Stimulated activated CD4-positive, alpha-beta T cell treated with anti-CD3 and anti-CD28 coated beads, TNF-alpha, amount 100 ng/mL, for 24 hours (primary cell): ENCODE measurements around the gene KHNYN.

Experiments
- DNase-seq, 3 experiments: peaks; one replicate each; pipeline ENCODE4 v3.0.0-alpha.2; 2020; ENCODE audit warnings: low read depth in 3 of 3

Gene KHNYN

DNA sequence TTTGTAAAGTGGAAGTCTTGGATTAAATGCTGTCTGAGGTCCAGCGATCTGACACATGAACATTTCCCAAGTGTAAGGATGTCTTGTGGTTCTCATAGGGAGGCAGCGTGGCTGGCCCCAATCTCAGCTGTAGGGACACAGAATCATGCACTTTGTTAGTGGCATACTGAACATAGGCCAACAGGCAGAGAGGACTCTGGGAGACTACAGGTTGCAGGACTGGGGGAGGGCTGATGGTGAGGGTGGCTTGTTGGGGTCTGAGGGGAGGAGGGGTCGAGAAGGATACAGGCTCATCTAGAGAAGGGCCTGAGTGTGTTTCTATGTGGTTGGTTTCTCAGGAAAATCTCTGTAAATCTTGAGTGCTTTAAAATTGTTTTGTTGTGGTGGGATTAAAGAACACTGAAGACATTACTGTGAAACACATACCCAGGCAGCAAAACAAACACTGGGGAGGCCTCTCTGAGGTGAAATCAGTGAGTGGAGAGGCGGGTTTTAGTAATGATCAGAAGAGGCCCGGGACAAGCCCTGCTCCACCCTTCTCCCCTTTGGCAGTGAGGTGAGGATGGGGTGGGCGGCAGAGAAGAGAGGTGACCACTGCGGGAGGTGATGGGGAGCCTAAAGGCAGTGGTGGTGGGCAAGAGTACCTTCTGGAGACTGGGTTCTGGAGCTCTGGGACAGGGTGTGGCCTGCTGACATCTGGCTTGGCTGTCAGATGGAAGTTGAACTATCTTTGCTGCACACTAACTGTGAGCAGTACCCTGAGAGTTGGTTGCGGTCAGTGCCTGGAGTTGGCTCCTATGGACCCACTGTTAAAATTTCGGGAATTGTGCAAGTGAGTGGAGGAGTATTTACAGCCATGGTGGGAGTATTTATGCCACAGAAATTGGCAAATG, 27.7 kb upstream of the KHNYN start:
- DNase-seq: no peak

DNA sequence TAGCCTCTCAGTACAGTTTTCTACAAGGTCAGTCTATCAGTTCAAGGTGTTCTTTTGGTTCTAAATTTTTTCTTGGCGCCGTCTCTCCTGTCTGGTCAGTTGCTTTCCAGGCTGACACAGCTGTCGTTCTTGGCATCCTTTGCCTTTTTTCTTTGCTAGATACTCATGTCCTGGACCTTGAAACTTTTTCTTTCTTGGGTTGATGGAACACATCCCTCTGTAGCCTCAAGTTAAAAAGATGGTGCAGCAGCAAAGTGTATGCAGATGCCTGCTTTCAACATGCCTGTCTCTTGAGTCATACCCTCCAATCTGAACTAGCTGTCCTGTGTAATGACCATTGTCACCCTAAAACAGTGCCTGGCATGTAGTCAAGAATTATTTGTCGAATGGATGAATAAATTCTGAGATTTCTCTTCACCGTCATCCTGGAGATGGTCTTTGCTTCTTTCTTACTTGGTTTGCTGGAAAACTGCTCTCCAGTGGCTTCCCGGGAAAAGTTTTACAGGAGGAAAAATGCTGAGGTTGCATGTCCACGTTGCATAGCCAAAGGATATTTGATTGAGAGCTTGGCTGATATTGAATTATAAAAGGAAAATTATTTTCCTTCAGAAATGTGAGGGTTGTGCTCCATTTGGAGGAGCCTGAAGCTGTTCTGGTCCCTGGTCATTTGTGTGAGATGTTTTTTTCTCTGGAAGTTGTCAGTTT, 26.3 kb upstream of the KHNYN start:
- no peak for DNase-seq

DNA sequence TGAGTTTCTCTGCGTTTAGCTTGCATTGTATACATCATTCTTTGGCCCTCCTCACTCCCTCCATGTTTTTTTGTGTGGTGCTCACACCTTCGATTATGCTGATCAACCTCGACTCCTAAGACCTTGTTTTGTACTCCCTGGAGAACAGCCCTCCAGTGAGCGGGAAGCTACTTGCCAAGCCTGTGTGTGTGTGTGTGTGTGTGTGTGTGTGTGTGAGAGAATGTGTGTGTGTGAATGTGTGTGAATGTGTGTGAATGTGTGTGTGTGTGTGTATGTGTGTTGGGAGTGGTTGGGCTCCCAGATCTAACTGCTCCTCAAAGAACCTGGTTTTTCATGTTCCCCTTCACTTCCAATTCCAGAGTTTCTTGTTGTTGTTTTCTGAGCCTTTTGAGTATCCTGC, 24.9 kb upstream of the KHNYN start:
- no peak for DNase-seq

DNA sequence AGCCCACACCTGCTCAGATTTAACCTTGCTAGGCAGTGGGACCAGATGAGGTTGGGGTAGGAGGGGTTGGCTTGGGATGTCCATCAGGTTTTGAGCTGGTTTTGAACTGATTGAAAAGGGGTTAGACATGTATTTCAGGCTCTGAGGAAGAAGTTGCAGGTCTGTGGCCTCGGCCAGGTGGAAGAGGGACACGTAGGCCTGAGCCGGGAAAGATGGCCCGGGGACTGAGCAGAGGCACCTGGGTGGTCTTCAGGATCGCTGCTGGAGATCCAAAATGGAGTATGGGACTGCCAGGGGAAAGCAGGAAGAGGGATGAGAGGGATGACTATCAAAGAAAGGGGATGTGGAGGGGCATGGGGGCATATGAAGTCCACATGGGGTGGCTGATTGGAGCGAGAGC, 23.3 kb upstream of the KHNYN start:
- no peak for DNase-seq

DNA sequence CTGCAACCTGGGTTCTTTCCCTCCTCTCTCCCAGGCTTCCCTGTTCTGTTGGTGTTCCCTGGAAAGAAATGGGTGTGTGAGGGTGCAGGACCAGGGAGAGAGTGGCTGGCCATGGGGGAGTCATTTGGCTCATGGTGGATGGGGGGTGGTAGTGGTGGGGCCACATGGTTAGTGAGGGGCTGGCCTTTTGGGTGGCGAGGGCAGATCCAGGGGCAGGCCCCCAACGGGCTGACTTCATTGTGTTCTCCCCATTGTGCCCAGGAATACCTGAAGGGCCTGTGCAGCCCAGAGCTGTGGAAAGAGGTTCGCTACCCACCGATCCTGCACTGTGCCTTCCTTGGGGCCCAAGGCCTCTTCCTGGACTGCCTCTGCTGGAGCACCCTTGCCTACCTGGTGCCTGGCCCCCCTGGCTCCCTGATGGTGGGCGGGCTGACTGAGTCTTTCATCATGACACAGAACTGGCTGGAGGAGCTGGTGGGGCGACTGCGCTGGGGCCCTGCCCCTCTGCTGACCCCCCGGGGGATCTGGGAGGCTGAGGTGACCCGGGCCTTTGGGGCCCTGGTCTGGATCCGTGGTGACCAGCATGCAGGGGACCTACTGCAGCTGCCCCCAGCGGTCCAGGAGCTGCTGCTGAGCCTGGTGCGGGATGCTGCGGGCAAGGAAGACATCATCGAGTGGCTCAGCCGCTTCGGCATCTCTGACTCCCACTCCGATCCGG, 22.0 kb upstream of the KHNYN start:
- no peak for DNase-seq

DNA sequence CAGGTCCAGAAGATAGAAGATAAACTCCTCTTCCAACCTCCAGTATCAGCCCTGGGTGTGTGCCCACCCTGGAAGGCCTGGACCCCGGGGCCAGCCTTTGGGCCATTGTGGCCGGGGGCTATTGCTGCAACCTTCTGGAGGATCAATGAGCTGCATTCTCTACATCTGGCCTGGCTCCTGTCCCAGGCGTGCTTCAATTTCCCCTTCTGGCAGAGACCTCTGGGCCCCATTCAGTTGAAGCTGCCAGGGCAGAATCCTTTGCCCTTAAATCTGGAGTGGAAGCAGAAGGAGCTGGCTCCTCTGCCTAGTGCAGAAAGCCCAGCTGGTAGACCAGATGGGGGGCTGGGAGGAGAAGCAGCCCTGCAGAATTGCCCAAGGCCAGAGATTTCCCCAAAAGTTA, 21.0 kb upstream of the KHNYN start:
- no peak for DNase-seq

DNA sequence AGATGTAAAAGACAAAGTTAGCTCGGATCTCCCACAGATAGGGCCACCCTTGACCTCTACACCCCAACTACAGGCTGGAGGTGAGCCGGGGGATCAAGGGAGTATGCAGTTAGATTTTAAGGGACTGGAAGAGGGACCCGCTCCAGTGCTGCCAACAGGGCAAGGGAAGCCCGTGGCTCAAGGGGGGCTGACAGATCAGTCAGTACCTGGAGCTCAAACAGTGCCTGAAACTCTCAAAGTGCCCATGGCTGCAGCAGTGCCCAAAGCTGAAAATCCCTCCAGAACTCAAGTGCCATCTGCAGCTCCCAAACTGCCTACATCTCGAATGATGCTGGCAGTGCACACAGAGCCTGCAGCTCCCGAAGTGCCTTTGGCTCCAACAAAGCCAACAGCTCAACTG, 20.6 kb upstream of the KHNYN start:
- no peak for DNase-seq

DNA sequence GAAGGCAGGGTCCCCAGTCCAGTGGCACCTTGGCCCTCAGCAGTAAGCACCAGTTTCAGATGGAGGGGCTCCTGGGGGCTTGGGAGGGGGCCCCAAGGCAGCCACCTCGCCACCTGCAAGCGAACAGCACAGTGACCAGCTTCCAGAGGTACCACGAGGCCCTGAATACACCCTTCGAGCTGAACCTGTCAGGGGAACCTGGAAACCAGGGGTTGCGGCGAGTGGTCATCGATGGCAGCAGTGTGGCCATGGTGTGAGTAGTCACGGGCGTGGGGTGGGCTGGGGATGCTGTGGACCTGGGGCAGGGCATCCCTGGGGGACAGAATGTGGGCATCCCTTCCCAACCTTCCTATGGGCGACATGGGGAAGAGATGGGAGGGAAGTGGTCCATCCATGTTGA, 19.8 kb upstream of the KHNYN start:
- DNase-seq: no peak

DNA sequence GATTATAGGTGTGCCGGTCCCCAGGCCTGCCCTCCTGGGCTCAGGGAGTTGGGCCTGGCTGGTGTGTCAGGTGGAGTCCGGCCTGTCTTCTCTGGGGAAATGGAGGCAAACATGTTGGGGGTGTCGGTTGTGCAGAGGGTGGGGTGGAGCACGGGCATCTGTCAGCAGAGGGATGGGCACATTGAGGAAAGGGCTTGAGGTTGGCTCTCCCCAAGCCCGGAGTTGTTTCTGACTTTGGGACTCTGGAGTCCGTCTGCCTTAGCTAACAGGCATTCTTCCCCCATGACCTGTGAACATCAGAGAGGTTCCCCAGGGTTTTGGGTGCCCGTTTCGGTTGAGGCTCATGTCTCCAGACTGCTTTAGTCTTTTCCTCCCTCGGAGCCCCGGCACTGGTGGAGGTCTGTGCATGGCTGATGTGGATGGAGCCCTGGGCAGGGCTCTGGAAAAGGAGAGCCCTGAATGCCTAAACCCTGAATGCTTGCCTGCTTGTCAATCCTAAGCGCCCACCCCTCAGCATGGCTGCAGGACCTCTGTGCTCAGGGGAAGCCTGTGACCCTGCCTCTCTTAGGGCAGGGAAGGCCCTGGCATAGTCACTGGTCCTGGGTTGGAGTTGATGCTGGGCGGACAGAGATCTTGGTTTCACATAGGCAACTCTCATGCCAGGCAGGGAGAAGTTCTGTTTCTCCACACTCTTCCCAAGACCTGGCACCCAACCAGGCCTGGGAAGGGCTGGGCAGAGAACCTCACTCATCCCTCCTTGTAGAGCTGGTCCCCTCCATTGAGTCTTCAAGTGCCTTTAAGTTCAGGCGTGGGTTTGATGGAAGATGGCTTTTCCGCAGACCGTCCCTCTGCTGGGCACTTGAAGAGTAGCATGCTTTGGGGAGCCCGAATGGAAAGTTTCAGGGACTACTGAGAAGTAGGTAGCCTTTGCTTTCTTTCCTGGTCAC, 18.0 kb upstream of the KHNYN start:
- no peak for DNase-seq

DNA sequence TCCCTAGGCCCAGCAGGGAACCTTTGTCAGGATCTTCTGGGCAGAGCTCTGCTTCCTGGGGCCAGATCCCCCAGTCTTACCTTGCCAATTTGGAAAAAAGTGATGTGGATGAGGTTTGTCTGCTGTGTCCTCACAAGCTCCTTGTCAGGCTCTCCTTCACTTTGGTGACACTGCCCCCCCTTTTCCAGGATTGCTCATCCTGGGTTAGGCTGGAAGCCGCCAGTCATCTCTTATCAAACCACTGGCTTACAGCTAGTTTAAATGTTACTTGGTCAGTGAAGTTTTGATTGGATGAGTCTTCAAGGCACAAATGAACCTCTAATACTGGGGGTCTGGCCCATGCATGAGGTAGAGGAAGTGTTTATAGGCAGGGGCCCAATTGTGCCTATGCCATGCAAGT, 15.7 kb upstream of the KHNYN start:
- no peak for DNase-seq

DNA sequence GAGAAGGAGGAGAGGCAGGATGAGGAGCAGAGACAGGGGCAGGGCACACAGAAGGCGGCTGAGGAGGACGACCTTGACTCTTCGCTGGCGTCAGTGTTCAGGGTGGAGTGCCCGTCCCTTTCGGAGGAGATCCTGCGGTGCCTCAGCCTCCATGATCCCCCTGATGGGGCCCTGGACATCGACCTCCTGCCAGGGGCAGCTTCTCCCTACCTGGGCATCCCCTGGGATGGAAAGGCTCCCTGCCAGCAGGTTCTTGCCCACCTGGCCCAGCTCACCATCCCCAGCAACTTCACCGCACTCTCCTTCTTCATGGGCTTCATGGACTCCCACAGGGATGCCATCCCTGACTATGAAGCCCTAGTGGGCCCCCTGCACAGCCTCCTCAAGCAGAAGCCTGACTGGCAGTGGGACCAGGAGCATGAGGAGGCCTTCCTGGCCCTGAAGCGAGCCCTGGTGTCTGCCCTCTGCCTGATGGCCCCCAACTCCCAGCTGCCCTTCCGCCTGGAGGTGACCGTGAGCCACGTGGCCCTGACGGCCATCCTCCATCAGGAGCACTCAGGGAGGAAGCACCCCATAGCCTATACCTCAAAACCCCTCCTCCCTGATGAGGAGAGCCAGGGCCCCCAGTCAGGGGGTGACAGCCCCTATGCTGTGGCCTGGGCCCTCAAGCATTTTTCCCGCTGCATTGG, 14.9 kb upstream of the KHNYN start:
- no peak for DNase-seq

DNA sequence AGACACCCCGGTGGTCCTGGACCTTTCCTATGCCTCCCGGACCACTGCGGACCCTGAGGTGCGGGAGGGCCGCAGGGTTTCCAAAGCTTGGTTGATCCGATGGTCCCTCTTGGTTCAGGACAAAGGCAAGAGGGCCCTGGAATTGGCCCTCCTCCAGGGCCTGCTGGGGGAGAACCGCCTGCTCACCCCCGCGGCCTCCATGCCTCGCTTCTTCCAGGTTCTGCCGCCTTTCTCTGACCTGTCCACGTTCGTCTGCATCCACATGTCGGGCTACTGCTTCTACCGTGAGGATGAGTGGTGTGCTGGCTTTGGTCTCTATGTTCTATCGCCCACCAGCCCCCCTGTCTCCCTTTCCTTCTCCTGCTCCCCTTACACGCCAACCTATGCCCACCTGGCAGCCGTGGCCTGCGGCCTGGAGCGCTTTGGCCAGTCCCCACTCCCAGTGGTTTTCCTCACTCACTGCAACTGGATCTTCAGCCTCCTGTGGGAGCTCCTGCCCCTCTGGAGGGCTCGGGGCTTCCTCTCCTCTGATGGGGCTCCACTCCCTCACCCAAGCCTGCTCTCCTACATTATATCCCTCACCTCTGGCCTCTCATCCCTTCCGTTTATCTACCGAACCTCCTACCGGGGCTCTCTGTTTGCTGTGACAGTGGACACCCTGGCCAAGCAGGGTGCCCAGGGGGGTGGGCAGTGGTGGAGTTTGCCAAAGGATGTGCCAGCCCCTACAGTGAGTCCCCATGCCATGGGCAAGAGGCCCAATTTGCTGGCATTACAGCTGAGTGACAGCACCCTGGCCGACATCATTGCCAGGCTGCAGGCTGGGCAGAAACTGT, 14.1 kb upstream of the KHNYN start:
- DNase-seq: no peak

DNA sequence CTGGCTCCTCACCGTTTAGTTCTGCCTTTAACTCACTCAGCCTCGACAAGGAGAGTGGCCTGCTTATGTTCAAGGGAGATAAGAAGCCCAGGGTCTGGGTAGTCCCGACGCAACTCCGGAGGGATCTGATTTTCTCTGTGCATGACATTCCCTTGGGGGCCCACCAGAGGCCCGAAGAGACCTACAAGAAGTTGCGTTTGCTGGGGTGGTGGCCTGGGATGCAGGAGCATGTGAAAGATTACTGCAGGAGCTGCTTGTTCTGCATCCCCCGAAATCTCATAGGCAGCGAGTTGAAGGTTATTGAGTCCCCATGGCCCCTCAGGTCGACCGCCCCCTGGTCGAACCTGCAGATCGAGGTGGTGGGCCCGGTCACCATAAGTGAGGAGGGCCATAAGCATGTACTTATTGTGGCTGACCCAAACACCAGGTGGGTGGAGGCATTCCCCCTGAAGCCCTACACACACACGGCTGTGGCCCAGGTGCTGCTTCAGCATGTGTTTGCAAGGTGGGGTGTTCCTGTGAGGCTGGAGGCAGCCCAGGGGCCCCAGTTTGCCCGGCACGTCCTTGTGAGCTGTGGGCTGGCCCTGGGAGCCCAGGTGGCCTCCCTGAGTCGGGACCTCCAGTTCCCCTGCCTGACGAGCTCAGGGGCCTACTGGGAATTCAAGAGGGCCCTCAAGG, 13.4 kb upstream of the KHNYN start:
- DNase-seq: no peak

DNA sequence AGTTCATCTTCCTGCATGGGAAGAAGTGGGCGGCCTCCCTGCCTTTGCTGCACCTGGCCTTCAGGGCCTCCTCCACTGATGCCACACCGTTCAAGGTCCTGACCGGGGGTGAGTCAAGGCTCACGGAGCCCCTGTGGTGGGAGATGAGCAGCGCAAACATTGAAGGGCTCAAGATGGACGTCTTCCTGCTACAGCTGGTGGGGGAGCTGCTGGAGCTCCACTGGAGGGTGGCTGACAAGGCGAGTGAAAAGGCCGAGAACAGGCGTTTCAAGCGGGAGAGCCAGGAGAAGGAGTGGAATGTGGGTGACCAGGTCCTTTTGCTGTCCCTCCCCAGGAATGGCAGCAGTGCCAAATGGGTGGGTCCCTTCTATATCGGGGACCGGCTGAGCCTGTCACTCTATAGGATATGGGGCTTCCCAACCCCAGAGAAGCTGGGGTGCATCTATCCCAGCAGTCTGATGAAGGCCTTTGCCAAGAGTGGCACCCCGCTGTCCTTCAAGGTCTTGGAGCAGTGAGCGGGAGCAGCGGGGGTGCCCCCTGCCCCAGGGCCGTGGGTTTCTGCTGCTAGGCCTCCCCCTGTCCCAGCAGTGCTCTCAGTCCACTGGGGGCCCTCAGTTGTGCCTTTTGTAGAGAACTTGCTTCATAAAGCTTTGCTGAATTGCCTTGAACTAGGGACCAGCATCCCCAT, 12.7 kb upstream of the KHNYN start:
- no peak for DNase-seq

DNA sequence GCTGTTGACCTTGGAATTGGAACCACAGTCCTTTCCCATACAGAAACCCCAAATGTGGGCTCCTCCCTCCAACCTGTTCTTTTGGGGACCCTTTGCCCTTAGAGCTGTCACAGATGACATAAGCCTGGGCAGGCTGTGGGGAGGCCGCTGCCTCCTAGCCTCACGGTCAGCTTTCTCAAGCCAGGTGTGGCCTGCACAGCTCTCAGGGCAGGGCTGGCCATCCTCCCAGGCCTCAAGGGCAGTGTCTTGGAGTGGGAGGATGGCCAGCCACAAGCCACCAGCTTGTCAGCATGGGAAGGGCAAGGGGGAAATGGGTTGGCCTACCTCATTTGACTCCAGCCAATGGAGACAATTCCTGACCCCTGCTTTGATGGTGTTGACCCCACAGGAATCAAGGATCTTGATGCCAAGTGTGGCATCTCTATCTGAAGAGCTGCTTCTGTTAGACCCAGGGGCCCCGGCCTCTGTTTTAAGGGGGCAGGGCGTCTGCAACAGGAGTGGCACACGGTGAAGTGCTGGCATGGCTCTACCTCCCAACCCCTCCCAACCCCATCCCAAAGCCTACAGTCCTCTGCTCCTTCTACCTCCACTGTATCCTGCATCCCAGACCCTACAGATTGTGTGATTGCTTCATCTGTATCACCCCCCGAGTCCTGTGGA, 11.8 kb upstream of the KHNYN start:
- no peak for DNase-seq

DNA sequence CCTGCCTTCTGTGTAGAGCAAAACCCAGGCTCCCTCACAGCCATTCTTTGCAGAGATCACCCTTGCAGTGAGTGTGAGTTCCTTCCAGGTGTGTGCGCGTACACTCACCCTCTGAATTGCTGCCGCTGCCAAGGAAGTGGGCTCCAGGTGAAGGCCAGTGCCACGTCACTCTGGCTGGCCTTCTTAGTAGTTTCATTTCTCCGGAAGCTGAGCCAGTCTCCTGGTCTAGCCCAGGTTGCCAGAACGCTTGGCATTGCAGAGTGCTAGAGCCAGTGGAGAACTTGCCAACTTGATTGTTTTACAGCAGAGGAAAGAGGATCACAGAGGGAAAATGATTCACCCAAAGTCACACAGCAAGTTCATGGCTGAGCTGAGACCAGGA, 11.3 kb upstream of the KHNYN start:
- DNase-seq: no peak

DNA sequence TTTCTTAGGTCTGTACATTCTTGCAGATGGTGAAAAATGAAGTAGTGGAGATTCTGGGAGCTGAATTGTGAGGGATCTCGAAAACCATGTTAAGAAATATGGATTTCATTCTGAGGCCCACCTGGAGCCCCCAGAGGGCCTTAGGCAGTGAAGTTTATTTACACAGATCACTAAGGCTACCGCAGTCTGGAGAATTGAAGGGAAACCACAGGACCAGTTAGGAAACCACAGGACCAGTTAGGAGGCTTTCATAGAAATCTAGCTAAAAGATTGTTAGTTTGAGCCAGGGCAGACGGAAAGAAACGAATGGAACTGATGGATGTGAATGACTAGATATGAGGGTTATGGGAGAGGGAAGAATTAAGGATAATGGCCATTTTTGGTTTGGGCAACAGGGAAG, 7.5 kb upstream of the KHNYN start:
- no peak for DNase-seq
